NCI-H1436 treated with DMSO at 0.1 percent for 48 hours (cell line): ENCODE measurements around the gene ITGAX.

ENCODE experiments used
- DNase-seq: peaks from one replicate; lab custom pipeline; 2025; lab: John Stamatoyannopoulos, UW

ITGAX gene

DNA sequence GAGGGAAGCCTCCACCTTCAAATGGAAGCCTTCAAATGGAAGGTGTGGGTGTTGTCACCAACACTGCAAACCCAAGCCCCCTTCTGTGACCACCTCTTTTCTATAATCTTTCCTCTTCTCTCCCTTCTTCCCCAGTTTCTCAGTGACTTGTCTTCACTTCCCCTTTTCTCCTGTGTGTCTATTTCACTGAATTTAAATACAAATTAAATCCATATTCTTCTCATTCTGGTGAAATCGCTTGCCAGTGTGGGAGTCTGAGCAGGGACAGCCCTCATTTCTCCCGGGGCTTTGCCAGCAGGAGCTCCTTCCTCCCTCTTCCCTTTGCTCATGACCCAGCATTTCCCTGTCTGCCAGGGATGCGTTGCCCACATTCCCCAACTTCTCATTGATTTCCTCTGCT lies 6.4 kb upstream of the ITGAX start:
- DNase-seq, result no peak

DNA sequence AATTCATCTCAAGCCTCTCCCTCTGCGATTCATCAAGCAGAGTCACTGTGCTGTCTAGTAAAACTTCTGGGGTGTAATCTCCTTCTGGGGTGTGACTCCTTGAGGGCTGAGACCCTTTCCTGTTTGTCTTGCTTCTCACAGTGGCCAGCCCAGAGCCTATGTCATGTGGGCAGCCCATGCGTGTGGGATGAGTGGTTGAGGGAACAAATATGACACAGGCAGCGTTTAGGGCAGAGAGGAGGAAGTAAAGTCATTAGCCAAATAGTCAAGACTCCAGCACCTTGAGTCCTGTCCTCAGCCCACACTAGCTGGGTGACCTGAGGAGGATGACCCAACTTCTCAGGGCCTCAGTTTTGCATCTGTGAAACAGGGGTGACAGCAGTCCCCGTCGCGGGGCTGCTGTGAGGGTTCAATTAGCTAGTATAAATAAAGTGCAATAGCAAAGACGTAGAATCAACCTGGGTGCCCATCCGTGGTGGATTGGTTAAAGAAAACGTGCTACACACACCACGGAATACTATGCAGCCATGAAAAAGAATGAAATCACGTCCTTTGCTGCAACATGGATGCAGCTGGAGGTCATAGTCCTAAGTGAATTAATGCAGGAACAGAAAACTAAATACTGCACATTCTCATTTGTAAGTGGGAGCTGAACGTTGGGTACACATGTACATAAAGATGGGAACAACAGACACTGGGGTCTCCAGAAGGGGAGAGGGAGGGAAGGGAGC lies 4.5 kb upstream of the ITGAX start:
- no peak for DNase-seq

DNA sequence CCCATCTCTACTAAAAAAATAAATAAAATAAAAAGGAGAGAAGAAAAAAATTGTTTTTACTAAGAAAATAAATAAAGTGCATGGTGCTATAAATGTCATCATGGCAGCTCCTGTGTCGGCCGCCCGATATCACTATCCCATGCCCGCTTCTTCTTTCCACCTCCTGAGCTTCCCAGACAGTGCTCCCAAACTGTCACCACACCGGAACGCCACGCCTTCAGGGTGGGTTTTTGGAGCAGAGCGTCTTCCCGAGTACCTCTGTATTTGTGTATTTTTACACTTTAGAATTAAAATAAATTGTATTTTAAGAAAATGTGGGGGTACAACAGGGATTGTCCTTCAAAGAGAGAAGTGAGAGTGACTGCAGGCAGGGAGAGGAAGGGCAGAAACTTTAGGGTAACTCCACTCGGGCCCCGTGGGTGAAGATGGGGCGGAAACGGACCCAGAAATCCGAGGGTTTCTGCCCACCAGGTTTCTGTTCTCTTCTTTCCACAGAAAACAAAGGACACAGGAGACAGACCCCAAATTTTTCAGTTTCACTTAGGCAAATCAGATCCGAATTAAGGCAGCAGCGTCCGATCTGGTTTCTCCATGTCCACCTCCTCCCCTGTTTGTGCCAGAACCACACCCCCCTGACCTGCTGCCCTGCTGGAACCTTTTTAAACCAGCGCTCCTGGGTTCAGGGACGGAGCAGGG lies 3.6 kb upstream of the ITGAX start:
- no peak for DNase-seq

DNA sequence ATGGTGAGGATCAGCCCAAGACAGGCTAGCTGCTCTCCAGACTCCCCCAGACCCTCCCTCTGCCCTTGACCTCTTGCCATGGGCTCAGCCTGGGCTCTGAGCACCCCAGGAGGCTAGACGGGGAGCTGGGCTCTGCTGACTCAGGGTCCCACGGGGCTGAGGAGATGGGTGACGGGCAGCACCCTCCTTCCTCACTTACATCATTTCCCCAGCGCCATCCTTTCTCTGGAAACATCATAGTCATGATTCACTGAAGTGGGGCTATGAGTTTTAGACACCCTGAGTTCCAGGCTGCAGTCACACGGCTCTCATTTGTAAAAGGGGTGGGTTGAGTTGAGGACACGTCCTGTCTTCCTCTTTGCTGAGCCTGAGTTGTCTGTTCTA lies 3.0 kb upstream of the ITGAX start:
- DNase-seq, result no peak

DNA sequence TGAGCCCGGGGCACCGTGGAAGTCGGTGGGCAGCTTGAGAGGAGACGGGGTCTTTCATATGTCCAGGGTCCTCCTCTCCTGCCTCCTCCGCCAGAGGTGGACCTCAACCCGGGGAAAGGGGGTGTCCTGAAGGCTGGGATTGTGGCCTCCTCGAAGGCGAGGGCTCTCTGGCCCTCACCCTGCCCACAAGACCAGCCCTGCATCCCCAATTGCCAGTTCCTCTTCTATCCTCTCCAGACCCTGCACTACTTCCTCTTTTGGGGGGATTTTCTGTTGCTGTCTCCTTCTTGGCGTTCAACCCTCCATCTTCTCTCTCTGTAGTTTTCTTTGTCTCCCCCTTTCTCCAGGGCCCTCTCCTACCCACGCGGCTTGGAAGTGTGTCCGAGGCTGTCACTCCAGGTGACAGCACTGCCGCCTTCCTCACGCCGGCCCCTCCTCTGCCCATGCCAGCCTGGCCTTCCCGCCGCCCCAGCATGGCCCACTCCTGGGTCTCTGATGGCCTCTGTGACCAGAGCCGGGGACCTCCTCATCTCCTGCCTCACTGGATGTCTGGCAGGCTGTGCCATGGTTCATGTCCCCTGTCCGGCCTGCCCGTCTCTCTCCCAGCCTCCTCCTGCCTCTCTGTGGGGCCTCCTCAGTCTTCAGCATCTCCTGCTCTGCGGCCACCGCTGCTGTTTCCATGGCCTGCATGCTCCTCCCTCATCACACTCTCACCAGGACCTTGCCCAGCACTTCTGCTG lies 2.4 kb upstream of the ITGAX start:
- no peak for DNase-seq

DNA sequence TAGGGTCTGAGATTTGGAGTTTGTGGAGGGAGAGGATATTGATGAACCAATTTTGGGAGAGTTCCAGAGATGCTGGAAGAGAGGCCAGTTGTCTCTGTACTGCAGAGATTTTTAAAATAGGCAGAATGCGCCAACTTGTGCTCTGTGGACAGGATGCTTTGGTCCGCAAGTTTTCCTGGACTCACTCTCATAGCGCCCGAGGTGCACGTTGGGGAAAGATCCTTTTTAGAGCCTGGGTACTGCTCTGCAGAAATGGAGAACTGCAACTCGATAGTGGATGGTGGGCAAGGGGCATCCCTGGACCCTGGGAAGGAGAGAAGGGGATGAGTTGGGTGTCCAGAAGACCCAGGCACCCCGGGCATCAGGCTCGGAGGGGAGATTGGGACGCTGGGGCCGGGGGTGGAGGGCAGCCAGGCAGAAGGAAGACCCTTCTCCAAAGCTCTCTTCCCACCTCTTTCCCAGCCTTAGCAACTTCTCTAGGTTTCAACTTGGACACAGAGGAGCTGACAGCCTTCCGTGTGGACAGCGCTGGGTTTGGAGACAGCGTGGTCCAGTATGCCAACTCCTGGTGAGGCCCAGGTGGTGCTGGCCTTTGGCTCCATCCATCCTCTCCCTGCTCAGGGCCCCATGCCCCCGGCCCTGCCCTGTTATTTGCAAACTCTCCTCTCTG lies 590 bp downstream of the ITGAX start:
- DNase-seq, result no peak

DNA sequence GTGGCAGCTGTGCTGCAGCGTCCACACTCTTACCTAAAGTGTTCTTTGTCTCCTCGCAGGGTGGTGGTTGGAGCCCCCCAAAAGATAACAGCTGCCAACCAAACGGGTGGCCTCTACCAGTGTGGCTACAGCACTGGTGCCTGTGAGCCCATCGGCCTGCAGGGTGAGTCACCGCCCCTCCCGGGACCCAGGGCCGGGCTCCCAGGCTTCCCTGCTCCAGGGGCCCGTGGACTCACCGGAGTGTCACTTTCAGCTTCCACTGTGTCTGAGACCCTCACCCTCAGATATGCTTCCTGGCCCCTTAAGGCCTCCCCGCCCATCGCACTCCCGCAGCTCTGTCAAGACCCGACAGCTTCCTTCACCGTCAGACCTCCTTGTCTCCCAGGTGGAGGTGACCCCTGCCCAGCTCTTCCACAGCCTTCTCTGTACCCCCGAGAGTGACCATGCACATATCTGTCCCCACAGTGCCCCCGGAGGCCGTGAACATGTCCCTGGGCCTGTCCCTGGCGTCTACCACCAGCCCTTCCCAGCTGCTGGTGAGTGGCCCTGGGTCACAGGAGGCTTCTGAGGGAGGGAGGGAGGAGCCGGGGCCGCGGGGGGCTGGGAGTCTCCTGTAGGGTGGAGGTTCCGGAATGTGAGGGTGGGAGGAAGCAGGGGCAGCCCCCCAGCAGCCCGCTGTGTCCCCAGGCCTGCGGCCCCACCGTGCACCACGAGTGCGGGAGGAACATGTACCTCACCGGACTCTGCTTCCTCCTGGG lies 1.8 kb downstream of the ITGAX start:
- DNase-seq, result no peak

DNA sequence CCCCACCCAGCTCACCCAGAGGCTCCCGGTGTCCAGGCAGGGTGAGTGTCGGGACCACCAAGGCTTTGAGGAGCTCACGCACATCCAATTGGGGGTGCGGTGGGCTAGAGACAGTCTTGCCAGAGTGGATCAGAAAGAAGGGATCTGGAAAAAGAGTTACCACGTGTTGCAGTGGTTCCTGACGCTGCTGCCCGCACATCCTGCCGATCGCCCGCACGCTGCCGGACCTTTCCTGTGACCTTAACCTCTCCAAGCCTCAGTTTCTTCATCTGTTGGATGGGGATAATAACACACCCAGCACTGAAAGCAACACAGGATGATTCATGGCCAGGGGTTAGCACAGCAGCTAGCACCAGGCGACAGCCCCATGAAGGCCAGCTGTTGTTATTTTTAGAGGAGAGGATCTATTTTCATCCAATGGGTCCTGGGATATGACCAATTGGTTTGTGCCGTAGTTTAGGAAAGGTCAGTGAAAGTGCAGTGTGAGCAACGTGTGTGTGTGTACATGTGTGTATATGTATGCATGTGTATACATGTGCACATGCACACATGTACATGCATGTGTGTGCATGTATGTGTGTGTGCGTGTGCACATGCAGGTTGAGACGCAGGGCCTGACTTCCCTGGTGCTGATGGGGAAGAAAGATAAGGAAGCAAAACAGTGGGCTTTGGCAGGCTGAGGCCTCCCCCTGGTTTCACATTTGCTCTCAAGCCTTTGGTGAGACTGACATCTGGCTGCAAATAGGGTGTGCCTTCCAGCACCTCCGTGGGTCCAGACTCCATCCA lies 2.5 kb downstream of the ITGAX start:
- no peak for DNase-seq

DNA sequence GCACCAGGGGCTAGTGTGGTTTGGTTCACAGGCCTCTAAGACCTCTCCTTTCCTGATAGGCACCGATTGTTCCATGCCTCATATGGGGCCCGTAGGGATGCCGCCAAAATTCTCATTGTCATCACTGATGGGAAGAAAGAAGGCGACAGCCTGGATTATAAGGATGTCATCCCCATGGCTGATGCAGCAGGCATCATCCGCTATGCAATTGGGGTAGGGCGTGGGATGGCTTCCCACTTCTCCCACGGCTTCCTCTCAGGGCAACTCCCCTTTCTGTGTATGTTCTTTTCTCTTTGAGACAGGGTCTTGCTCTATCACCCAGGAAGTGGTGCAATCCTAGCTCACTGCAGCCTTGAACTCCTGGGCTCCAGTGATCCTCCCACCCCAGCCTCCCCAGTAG lies 5.3 kb downstream of the ITGAX start:
- no peak for DNase-seq

DNA sequence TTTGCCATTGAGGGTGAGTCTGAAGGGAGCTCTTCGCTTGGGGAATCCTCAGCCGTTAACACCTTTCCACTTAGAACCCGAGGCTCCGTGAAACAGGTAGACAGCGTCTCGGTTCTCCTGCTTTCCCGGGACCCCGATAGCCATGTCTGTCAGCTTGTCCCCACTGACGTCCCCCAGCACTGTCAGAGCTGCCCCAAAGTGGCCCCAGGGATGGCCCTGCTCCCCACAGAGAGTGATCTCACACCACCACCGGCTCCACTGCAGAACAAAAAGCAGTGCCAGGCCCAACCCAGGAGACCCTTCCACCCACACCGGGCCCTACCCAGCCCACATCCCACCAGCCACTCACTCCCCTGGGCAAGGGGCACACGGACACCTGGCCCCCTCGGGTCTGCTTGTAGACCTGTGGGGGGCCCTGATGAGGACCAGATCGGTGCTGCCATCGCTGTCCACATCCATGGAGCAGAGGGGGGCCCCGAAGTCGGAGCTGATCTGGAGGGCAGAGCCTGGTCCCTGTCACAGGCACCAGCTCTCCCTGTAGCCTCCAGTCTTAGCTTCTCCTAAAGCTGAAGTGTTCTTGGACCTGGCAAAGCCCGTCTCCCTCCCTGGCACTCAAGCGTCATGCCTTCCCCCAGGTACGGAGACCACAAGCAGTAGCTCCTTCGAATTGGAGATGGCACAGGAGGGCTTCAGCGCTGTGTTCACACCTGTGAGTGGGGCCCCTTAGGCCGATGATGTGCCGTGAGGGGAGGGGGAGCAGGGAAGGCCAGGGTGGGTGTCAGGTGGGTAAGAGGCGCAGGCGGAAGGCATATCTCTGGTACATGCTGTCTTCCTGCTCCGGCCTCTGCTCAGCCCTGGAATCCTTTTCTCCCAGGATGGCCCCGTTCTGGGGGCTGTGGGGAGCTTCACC lies 6.5 kb downstream of the ITGAX start:
- no peak for DNase-seq

DNA sequence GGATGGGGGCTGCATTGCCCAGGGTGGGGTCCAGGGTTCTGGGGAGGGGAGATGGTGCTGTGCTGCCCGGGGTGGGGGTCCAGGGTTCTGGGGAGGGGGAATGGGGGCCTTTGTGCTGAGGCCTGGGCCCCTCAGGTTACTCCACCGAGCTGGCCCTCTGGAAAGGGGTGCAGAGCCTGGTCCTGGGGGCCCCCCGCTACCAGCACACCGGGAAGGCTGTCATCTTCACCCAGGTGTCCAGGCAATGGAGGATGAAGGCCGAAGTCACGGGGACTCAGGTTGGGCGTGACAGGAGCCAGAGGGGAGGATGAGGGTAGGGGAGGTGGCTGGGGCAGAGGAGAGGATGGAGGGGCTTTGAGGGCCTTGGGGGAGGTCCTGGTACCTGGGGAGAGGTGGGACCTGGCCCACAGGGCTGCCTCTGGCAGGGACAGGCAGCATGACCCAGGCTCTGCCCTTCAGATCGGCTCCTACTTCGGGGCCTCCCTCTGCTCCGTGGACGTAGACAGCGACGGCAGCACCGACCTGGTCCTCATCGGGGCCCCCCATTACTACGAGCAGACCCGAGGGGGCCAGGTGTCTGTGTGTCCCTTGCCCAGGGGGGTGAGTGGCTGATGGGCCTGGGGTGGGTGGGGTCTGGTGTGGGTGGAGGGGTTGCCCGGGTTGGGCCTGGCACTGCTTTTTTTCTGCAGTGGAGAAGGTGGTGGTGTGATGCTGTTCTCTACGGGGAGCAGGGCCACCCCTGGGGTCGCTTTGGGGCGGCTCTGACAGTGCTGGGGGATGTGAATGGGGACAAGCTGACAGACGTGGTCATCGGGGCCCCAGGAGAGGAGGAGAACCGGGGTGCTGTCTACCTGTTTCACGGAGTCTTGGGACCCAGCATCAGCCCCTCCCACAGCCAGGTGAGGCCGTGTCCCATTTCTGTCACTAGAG lies 7.8 kb downstream of the ITGAX start:
- no peak for DNase-seq

DNA sequence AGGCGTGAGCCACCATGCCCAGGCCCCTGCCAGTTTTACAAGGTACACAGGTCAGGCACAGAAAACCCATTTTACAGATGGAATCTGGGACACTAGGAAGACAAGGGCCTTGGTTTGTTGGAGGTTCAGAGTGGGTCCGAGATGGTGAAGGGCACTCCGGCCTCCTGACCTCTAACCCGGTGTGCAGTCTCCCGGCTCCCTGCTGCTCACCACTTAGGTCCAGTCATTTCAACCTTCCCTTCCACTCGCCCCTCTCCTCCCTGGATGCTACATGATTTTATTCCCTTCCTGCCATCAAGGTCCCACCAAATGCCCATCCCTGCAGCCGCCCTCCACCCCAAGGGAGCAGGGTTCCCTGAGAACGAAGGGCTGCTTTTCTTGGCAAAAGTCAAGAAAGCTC lies 8.7 kb downstream of the ITGAX start:
- no peak for DNase-seq

DNA sequence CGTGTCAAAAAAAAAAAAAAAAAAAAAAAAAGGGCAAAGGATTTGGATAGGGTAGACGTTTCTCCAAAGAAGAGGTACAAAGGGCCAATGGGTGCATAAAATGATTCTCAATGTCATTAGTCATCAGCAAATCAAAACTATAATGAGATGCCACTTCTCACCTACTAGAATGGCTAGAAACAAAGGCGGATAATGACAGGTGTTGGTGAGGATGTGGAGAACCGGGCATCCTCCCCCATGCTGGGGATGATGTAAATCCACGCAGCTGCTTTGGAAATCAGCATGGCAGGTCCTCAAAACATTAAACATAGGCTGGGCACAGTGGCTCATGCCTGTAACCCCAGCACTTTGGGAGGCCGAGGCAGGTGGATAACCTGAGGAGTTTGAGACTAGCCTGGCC lies 9.4 kb downstream of the ITGAX start:
- DNase-seq, result no peak

DNA sequence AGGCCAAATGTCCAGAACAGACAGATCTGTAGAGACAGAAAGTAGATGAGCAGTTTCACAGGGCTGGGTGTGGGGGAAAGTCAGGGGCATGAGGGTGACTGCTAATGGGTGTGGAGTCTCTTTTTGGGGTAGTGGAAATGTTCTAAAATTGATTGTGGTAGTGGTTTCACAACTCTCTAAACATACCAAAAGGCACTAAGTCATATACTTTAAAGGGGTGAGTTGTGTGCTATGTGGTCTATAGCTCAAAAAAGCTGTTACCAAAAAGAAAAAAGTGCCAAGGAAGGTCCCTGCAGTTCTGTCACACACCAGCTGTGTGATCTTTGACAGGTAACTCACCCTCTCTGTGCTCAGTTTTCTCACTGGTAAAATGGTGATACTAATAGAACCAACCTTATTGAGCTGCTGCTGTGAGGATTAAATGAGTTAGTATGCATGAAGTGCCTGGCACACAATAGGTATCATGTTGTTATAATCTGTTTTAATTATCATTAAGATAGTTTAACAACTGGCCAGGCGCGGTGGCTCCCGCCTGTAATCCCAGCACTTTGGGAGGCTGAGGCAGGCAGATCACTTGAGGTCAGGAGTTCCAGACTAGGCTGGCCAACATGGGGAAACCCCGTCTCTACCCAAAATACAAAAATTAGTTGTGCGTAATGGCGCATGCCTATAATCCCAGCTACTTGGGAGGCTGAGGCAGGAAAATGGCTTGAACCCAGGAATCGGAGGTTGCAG lies 10.3 kb downstream of the ITGAX start:
- DNase-seq, result no peak

DNA sequence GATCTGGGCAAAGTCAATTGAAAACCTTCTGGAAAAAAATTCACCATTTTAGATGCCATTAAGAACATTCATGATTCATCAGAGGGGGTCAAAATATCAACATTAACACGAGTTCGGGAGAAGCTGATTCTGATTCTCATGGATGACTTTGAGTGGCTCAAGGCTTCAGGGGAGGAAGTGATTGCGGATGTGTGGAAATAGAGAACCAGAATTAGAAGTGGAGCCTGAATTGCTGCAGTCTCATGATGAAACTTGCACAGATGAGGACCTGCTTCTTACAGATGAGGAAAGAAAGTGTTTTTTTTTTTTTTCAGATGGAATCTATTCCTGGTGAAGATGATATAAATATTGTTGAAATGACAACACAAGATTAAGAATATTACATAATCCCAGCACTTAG lies 12.9 kb downstream of the ITGAX start:
- DNase-seq, result no peak

DNA sequence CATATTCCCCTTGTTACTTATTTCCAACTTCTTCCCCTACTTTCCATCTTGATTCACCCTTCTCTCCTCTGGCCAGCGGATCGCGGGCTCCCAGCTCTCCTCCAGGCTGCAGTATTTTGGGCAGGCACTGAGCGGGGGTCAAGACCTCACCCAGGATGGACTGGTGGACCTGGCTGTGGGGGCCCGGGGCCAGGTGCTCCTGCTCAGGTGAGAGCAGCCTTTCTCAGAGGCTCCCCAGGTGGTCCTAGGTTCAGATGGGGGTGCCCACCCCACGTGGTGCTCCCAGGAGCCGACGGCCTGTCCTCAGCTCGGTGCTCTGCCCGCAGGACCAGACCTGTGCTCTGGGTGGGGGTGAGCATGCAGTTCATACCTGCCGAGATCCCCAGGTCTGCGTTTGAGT lies 16.0 kb downstream of the ITGAX start:
- no peak for DNase-seq

DNA sequence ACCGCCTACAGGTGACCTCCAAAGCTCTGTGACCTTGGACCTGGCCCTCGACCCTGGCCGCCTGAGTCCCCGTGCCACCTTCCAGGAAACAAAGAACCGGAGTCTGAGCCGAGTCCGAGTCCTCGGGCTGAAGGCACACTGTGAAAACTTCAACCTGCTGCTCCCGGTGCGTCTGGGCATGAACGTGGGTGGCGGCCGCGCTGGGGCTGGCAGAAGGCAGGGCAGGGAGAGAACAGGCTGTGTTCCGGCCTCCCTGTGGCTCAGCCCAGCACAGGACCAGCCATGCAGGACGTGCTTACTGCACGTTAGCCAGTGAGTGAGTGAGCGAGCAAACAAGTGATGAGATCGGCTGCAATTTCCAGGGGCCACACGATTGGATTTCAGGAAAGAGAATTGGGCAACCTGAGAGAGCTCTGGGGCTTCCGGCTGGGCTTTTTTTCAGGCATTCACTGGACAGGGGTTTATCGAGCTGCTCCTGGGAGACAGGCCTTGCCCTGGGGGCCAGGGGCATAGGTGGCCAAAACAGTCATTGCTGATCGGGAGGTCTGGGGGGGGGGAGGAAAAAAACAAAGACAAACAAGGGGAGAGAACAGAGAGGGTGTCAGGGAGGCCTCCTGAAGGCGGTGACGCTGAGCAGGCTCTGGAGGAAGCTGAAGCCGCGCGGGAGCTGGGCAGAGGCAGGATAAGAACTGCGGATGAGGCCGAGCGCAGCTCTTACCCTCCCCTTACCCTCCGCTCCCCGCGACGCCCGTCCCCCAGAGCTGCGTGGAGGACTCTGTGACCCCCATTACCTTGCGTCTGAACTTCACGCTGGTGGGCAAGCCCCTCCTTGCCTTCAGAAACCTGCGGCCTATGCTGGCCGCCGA lies 16.9 kb downstream of the ITGAX start:
- no peak for DNase-seq
